NCI-H2029 treated with DMSO at 0.1 percent for 48 hours (cell line): ENCODE results near the gene COX6A2.

Experiments used
- DNase-seq: peaks from one replicate; lab custom pipeline; 2025; lab: John Stamatoyannopoulos, UW

The COX6A2 gene

DNA sequence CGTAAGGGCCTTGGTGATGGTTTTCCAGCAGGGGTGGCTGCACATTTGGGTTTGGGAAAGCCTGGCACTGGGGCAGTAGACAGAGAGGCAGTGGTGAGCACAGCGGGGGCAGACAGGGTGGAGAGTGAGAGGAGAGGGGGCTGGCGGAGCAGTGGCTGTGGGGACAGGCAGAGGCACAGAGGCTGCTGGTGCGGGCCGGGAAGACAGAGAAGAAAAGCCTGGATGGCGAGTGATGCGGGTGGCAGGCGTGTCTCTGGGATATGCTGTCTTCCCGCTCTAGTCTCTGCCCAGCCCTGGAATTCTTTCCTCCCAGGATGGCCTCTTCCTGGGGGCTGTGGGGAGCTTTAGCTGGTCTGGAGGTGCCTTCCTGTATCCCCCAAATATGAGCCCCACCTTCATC is 18.1 kb downstream of the COX6A2 start:
- DNase-seq: no peak

DNA sequence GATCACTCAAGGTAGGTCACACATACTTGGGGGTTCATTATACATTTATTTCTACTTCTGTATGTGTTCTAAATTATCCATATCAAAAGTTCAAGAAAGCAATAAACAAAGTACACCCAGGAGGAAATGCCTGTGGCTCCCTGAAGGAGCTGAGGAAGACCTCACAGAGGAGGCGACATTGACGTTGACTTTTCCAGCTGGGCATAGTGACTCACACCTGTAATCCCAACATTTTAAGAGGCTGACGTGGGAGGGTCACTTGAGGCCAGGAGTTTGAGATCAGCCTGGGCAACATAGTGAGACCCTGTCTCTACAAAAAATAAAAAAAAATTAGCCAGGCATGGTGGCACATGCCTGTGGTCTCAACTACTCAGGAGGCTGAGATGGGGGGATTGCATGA is 18.7 kb downstream of the COX6A2 start:
- no peak for DNase-seq

DNA sequence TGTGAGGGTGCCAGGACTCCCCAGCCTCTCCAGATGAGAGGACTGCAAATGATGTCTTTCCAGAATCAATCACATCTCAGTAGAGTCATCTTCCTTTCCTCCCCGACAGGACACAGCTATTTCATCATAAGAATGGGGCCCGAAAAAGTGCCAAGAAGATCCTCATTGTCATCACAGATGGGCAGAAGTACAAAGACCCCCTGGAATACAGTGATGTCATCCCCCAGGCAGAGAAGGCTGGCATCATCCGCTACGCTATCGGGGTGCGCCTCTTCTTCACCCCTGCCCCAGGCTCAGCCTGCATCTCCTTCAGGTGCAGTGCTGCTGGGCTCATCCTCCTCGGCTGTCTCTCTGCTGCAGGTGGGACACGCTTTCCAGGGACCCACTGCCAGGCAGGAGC is 20.8 kb downstream of the COX6A2 start:
- no peak for DNase-seq

DNA sequence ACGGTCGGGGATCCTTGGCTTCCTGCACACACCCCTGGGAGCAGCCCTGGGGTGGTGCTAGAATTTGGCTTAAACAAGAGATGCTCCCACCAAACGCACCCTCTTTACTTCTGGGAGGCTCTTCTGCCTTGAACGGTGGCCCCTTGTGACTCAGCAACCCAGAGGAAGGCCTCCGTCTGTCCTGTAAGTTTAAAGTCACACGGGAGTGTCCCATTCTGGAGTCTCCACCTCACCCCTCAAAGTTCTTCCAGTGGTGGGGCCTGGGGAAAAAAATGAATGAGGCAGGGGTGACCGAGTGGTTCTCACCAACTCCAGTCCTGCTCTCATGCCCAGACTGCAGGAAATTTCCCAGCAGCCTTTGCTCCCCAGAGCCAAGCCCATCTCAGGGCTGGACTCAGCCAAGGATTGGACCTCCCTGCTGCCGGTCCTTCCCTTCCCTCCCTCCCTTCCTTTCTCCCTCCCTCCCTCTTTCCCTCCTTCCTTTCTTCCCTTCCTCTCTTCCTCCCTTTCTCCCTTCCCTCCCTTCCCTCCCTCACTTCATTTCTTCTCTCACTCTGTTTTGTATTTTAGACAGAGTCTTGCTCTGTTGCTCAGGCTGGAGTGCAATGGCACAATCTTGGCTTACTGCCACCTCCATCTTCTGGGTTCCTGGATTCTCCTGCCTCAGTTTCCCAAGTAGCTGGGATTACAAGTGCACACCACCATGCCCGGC is 23.7 kb downstream of the COX6A2 start:
- DNase-seq: no peak

DNA sequence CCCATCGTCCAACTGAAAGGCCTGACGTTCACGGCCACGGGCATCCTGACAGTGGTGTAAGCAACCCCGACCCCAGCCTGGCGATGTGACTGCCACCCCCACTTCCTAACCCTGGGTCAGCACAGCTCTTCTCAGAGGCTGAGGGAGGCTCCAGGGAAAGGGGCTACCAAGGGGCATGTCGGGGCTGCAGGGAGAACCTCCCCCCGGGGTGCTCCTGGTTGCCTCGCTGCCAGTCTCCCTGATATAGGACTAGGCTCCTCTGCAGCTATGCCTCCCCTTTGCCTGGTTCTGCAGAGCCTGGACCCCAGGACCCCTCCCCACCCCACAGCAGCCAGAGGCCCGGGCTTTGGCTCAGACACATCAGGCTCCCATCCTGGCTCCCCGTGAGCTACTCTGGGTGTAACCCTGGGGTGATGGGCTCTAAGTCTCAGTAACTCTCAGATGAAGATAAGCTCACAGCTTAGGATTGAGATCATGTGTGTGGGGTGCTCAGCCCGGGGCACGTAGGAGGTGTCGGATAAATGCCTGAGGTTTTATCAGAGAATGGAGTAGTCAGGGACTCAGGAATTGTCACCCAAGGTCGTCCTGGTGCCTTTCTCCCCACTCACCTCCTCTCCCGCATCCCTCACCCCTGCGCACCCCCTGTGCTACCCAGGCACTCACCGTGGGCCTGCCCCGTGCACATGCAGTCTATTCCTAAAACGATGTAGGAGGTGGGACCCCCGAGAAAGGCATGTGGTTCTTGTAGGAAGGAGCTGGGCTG is 24.4 kb downstream of the COX6A2 start:
- no peak for DNase-seq

DNA sequence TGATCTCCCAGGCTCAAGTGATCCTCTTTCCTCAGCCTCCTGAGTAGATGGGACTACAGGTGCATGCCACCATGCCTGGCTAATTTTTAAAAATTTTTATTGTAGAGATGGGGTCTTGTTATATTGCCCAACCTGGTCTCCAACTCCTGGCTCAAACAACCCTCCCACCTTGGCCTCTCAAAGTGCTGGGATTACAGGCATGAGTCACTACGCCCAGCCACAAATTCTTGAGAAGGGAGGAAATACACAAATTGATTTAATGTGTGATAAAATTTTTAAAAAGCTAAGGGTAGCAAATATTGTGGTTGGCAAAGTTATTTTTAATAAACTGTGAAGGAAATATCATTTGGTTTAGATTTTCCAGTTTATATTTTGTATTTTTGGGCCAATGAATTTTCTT is 25.5 kb downstream of the COX6A2 start:
- no peak for DNase-seq

DNA sequence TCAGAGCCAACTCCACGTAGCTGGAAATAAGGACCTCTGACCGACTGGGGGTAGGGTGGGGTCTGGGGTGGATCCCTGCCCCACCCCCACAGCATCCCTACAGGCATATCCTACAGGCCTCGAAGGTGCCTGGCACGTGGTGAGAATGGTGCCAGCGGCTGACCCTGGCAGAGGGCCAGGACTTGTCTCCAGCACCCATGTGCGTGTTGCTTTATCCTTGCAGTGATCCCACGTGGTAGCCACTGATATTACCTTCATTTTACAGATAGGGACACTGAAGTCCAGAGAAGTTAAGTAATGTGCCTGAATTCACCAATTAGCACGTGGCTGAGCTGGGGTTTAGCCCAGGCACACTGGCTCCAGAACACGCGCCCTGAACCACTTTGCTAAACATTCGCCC is 26.7 kb downstream of the COX6A2 start:
- no peak for DNase-seq

DNA sequence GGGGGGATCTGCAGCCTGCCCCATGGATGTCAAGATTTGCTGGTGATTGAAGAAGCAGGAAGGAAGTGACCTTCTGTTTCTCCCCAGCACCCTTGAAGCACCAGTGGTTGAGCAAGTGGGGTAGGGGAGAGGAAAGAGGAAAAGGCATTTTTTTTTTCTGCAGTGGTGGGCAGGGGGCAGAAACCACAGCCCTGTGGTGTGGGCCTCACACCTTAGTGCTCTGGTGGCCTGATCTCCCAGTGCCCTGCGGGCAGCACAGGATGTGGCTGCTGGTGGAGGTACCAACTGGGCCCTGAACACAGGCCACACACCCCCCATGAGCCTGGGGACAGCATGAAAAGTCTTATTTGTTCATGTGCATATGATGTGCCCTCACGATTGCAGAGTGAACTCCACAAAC is 28.0 kb downstream of the COX6A2 start:
- DNase-seq: no peak

DNA sequence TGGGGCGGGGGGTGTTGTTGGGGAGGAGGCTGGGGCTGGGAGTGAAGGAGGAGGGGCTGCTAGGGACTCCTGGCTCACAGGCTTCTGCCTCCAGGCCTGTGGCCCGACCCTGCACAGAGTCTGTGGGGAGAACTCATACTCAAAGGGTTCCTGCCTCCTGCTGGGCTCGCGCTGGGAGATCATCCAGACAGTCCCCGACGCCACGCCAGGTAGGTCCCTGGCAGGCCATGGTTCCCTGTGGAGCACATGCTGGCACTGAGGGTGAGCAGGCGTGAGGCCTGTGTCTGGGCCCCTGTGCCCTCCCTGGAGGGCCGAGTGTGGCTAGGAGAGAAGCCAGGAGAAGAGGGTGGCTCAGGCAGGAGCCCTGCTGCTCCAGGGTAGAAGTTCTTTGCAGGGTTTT is 30.5 kb downstream of the COX6A2 start:
- DNase-seq: no peak

DNA sequence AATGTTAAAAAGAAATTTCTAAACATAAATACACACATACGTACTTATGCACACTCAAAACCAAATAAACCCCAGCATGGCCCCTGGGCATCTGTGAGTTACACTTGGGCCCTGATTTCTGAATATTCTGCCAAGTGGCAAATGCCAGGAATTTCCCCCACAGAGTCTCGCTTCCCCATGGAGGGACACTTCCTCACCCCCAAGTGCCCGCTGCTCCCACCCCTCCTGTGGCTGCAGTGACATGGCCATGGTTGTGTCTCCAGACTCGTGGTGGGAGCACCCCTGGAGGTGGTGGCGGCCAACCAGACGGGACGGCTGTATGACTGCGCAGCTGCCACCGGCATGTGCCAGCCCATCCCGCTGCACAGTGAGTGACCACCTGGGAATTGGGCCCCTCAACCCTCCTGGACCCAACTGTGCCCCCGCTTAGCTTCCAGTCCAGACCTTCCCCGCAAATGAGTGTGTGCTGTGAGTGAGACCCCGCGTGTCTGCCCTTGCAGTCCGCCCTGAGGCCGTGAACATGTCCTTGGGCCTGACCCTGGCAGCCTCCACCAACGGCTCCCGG is 31.0 kb downstream of the COX6A2 start:
- no peak for DNase-seq

DNA sequence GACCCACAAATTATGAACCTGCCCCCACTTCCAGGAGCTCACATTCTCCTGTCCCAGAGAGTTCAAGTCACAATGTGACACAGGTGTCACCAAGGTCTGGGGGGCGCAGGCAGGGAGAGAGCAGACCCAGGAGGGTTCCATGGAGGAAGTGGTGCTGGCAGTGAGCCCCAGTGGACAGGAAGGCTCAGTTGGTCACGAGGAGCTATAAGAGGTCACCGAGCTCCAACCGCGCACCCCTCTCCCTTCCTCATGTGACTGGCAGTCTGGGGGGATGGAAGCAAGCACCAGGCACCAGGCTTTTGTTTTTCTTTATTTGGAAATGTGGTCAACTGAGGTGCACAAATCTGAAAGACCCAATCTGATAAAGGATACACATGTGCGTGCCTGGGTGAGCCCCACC is 32.5 kb downstream of the COX6A2 start:
- no peak for DNase-seq

DNA sequence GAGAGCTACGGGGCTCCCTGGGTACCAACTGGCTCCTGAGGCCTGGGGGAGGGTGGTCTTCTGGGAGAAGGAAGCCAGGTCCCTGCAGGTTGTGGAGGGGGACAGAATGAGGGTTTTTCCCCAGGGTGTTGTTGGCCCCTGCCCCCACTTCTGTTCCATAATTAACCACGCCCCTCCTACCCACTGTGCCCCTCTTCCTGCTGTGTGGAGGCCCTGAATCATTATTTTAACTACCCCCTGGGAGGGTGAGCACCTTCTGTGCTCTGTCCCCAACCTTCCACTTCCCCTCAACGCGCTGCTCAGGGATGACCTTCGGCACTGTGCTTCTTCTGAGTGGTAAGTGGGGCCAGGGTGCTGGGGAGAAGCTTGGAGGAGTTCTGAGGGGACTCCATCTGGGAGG is 35.1 kb downstream of the COX6A2 start, which contains the start of gene ITGAD:
Gene ITGAD, plus strand, starts transcription at position 280 of the 400 bp plus-strand sequence. Its CDS starts 26 bp downstream, at position 306.
- no peak for DNase-seq

DNA sequence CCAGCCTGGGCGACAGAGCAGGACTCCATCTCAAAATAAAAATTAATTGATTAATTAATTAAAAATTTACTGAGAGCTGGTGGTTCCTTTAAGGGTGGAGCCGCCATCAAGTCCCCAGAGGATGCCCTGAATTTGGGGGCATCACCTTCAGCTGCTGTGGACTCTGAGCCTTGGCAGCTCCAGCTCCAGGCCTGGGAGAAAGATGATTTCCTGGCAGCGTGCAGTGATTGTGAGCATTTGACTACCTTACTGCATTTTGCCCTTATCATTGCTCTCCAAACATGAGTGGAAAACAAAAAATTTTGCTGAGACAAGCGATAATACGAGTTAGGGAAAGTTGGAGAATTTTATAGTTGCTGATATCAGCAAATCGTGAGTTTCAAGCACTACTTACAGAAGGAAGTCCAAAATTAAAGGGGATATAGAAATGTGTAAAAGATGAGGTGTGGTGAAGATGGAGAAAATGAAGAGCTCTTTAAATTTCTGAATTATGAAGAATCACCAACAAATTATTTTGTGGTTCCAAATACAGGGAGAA is 37.6 kb downstream of the COX6A2 start:
- no peak for DNase-seq

DNA sequence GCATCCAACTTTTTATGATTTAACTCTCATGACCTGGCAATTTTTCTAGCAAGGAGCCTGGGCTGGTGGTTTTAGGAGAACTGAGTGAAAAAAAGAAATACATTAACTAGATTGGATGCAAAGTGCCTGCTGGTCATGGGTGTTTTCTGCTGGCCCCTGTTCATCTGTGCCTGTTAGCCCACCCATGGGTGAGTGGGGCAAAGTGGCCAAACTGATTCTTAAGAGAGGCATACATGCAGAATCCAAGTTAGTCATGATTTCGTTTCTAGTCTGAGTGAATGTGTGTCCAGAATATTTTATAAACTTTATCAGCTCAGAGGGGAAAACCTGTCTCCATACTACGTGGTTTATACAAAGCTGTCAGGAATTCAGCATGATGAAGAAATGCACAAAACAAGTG is 39.6 kb downstream of the COX6A2 start:
- no peak for DNase-seq

DNA sequence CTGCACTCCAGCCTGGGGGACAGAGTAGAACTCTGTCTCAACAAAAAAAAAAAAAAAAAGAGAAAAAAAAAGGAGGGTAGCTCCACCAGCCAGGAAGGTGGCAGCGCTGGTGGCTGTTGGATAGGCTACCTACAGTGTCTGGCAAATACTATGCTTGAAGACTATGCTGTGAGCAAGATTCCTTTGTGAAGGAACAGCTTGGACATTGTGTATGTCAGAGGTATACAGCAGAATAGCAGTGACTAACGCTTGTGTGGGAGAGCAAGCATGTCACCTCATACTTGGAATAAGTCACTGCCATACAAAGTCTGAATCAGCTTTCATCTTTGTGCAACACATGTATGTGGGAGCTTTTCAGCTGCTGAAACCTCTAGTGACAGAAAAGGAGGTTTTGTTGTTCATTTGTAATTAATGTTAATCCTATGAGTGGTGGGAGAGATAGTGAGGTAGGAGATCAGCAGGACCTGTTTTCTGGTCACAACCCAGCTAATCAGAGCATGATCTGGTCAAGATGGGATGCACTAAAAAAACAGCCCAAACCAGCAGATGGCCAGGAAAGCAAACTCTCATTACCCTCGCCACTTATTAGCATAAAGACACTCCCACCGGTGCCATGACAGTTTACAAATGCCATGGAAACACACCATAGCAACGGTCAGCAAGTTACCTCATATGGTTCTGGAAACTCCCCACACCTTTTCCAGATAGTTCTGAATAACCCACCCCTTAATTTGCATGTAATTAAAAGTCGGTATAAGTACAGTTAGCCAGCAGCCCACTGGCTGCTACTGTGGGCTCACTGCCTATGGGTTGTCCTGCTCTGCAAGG is 41.8 kb downstream of the COX6A2 start:
- no peak for DNase-seq

DNA sequence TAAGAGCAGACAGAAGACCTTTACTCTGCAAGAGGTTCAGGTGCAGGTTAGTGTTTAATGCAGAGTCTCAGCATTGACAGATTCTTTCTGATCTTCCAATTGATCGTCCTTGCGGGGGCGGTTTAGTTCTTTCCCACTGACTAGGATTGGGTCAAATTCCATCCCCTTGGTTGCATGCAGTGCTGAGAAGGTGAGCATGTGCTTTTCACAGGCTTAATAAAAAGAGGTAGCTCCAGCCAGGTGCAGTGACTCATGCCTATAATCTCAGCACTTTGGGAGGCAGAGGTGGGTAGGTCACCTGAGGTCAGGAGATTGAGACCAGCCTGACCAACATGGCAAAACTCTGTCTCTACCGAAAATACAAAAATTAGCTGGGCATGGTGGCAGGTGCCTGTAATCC is 42.5 kb downstream of the COX6A2 start:
- no peak for DNase-seq

DNA sequence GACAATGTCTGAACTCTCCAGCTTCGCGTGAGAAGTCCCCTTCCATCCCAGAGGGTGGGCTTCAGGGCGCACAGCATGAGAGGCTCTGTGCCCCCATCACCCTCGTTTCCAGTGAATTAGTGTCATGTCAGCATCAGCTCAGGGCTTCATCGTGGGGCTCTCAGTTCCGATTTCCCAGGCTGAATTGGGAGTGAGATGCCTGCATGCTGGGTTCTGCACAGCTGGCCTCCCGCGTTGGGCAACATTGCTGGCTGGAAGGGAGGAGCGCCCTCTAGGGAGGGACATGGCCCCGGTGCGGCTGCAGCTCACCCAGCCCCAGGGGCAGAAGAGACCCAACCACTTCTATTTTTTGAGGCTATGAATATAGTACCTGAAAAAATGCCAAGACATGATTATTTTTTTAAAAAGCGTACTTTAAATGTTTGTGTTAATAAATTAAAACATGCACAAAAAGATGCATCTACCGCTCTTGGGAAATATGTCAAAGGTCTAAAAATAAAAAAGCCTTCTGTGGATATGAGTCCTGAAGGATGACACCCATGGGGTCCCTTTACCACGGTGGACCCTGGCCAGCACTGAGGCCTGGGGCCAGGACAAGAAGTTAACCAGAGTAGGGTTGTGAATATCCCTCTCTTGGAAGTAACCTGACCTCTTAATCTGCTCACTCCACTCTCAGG is 45.5 kb downstream of the COX6A2 start:
- DNase-seq: no peak

DNA sequence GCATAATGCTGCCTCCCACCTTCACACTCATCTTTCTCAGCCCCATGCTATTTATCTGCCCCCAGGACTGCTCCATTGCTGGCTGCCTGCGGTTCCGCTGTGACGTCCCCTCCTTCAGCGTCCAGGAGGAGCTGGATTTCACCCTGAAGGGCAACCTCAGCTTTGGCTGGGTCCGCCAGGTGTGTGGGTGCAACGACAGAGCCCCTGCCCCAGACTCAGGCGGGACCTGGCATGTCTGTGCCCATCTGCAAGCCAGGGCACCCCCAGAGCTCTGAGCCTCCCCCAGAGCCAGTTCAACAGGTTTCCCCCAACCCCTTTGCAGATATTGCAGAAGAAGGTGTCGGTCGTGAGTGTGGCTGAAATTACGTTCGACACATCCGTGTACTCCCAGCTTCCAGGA is 48.0 kb downstream of the COX6A2 start:
- DNase-seq: no peak
